Jurkat, Clone E6-1 (cell line): ENCODE data around the gene ITGB2.
"Not testable (repeated sequence)": the region's sequence is repeated elsewhere in the genome, so short reads cannot be mapped to it uniquely, and the experiment has no call there.

Experiments
- DNase-seq: peaks from one replicate; pipeline ENCODE4 v3.0.0-alpha.2; 2011; ENCODE audit warnings: low read depth, low spot score
- H3K4me3 ChIP-seq: 2 replicates; pipeline ENCODE4 v1.5.1; 2011; ENCODE audit warnings: mild to moderate bottlenecking, low read length, control low read depth, moderate library complexity

Gene ITGB2

DNA sequence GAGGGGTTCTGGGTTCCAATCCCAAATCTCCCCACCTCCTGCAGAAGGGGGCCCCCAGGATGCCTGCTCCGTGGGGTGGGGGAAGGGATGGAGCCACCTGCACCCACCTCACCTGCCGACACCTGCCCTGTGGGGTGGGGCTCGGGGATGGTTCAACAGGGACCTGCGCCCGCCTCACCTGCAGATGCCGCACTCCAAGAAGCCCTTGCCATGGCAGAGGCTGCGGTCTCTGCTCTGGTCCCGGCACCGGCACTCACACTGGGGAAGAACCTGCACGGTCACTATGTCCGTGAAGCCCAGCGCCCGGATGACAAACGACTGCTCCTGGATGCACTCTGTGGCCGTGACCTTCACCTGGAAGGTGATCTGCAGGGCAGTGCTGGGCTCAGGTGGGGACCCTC lies 29.1 kb downstream of the ITGB2 start:
- no peak for DNase-seq
- no peak overlapping the region for H3K4me3 ChIP-seq

- H3K4me3 ChIP-seq = no peak overlapping the region
- DNase-seq = no peak
These were observed 29.6 kb downstream of the ITGB2 start for GRCh38 chr21:44890961-44891541.

DNA sequence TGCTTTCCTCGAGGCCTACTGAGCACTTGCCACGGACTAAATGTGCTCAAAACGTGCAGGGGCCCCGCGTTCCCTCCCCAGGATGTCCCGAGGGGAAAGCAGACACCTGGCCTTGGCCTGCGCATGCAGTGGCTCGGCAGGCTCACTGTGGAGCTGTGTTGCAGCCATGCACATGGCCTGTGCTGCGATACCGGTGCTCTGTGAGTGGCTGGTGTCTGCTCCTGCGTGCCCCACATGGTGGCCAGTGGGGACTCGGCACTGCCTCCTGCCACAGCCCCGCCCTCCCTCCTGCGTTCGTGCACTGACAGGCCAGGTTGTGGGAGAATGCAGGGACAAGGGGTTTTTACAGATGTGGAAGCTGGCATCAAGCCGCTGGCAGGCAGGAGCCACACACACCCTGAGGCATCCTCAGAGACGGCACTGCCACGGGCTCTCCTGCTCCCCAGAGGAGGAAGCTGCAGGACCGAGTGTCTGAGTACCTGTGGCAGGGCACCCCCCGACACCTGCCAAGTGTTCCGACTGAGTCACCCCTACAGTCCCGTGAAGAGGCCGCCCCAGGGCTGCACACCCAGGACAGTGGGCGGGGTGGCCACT lies 30.3 kb downstream of the ITGB2 start:
- no peak for DNase-seq

DNA sequence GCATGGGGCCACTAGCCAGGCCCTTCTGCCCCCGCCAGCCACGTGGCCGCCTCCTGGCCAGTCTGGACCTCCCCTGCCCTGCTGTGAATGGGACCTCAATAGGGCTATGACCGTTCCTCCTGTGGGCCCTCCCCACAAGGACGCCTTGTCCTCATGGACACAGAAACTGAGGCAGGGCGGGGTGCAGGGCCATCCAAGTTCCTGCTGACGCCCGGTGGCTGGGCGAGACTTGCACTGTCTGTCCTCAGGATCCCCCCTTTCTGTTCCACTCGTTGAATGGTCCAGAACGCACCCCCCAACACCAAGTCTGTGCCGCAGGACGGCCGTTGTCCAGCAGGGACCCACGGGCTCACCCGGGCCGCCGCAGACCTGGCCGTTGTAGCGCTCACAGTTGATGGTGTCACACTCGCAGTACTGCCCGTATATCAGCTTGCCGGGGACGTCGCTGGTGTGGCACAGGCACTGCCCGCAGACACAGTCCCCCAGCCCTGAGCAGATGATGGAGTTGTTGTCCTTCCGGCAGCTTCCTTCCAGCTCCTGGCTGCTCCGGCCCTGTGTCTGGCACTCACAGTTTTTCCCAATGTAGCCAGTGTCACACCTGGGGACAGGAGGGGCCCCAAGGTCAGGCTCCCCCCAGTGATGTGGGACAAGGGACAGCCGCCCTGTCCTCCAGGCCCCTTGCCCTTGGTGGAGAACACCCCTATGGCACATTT lies 30.9 kb downstream of the ITGB2 start:
- no peak overlapping the region for H3K4me3 ChIP-seq
- DNase-seq = no peak

More for the DNA sequence above, 30.3 kb downstream of the ITGB2 start:
- H3K4me3 ChIP-seq = no peak overlapping the region

DNA sequence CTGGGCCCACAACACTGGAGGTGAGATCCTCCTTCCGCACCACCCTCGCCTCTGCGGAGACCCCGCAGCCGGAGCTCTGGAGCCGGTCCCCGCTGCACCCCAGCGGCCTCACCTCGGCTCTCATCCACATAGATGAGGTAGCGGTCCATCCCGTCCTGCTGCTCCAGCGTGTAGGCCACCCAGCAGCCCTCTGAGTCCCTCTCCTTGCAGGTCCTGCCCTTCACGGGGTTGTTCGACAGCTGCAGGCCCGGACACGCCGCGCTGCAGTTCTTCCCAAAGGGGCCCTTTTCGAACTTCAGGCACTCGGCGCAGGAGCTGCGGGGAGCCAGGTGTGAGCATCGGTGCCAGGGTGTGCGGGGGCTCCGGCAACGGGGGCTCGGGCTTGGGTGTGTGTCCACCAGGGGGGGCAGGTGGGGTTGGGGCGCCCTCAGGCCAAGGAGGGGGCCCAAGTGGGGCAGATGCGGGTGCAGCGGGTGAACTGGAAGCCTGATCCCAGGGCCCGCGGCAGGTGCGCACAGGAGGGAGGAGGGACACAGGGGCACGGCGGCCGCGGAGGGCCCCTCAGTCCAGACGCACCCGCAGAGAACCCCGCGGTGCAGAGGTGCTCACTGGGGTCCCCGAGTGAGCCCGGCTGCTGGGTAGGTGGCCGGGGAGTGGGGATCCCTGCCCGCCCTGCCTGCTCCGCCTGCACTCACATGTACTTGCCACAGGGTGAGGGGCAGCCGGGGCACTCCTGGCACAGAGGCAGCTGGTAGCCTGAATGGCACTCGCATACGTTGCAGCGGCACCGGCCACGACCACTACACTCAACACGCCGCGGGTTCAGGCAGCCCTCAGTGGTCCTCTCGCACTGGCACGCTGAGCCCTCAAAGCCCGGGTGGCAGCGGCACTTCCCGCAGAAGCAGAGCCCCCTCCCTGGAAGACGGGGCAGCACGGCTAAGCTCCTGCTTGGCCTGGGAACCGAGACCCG lies 31.8 kb downstream of the ITGB2 start:
- no peak overlapping the region for H3K4me3 ChIP-seq
- no peak for DNase-seq

- DNase-seq = no peak
- H3K4me3 ChIP-seq = no peak overlapping the region
These were observed 32.7 kb downstream of the ITGB2 start for GRCh38 chr21:44887807-44888580.

DNA sequence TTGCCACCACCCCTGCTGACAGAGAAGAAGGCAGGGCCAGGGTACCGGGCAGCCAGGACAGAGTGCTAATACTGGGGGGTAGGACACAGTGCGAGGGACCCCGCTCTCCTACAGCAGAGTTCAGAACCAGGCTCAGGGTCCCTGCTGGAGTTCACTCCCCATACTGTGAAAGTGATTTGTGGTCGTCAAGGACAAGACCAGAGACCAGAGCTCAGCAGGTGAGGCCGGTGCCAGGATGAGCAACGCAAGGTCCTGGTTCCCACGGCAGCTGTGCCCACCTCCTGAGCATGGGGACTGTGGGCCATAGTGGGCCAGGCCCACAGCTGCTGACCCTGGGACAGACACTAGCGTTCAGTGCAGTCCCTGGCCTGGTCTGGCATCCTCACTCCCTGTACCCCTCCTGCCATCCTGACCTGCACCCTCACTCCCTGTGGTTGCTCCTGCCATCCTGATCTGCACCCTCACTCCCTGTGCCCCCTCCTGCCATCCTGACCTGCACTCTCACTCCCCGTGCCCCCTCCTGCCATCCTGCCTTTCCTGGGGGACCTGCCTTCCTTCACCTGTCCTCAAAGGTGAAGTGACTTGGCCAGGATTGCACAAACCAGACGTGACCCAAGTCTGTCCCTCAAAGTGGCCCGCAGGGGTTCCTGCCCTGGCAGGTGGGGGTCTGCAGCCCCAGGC lies 33.4 kb downstream of the ITGB2 start:
- H3K4me3 ChIP-seq = no peak overlapping the region
- no peak for DNase-seq

DNA sequence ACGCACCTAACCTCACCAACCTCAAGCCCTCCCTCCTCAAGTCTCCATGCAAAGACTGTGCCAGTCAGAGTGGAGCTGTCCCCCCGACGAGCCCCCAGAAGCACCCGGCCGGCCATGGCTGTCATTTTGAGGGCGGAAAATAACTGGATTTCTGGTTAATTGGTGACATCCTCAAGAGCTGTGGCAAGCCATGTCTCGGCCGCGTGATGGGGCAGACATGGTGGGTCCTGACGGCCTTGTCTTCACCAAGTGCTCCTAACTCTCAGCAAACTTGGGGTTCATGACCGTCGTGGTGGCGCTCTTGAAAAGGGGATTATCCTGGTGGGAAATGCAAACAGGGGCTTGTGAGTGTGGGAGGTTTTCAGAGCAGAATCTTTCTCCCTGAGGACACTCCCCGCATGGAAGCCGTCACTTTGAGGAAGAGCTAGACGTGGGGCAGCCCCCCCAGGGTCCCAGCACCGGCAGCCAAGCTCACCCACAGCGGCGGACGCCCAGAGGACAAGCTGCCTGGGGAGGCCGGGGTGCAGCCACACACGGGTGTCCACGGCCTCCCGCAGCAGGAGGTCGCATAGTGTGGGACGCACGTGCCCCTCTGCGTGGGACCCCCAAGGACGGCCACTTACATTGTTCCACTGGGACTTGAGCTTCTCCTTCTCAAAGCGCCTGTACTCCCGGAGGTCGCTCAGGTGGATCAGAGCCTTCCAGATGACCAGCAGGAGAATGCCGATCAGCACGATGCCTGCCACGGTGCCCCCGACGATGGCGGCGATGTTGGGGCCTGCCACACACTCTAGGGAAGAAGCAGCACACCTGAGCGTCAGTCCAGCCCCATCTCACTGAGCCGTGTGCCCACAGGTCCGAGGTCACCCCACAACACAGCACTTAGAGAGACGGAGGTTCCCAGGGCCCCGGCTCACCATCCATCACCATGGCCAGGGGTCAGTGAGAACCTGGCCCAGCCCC lies 34.3 kb downstream of the ITGB2 start:
- no peak overlapping the region for H3K4me3 ChIP-seq
- no peak for DNase-seq

- no peak for DNase-seq
- no peak overlapping the region for H3K4me3 ChIP-seq
These were observed 35.1 kb downstream of the ITGB2 start for GRCh38 chr21:44885615-44886014.

DNA sequence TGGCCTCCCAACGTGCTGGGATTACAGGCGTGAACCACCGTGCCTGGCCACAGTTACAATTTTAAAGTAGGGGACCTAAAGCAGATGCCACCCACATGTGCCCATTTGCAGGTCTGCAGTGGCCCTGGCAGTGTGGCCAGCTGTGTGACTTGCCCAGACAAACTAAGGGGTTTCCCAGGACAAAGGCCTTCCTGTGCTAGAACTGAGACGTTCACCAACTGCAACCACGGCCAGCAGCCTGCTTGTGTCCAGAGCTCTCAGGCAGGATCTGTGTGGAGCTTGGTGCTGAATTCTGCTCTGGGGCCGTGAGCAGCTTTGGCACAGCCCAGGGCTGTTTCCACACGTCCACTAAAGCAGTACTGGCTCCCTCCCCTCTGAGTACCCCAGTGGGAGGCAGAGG lies 36.6 kb downstream of the ITGB2 start:
- no peak for DNase-seq
- no peak overlapping the region for H3K4me3 ChIP-seq

DNA sequence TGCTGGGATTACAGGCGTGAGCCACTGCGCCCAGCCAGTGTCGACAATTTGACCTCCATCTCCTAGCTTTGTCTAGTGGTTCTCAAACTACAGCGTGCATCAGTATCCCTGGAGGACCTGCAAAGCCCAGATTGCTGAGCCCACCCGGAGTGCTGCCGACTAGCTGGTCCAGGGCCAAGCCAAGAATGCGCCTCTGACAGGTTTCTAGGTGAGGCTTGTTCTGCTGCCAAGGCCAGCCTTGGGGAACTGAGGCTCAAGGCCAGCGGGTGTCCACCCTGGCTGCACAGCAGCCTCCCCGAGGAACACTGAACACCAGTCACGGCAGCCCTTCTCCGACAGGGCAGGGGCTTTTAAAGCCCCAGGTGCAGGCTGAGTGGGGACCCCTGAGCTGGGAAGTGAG lies 37.4 kb downstream of the ITGB2 start:
- DNase-seq = no peak
- no peak overlapping the region for H3K4me3 ChIP-seq

DNA sequence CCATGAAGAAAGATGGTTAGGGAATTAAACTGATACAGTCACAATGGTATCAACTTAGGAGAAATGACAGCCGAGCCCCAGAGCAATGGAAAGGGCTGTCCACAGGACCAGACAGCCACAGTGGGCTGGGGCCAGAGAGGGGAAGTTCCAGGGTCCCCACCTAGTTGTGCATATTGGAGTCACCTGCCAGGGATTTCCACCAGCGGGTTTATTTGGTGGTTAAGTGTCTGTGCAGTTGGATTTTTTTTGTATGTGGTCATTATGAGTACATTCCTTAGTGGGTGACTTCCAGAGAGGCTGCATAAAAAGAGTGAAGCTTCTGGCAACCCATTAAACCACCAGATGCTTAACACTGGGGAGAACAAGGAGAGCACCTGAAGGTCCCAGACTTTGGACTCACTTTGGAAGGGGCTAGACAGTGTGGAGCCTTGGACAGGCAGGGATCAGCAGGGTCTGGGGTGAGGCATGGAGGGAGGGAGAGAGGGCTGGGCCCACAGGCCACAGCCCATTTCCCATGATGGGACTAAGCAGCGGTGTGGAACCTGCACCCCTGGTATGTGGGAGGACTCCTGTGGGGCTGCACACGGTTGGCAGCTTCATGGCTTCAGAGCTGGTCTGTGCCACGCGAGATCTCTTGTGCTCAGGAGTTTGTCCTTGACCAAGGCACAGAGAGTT lies 39.4 kb downstream of the ITGB2 start:
- no peak for DNase-seq
- peak overlapping the region; percentile 13; the same call in 1 of the 2 replicates for H3K4me3 ChIP-seq

DNA sequence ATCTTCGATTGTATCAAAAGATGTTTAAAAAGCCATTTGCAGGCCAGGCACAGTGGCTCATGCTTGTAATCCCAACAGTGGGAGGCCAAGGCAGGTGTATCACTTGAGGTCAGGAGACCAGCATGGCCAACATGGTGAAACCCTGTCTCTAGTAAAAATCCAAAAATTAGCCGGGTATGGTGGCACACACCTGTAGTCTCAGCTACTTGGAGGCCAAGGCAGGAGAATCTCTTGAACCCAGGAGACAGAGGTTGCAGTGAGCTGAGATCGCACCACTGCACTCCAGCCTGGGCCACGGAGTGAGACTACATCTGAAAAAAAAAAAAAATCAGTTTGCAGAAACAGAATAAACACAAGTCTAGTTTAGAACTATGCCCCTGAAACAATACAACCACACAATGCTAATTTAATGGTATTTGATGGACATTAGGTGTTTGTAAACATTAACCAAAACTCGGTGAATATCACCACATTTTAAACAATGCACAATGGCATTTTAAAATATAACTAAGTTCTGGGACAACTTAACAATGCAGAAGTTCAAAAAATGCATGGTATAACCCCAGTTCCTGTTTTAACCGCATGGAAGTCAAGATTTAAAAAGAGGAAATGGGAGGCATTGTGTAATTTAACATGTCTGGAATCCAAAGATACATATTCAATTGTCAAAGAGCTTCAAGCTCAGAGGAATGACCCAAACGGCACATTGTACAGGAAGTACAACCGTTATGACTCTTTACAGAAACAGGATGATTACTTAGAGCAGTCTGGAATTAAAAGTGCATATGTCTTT lies 40.1 kb downstream of the ITGB2 start:
- H3K4me3 ChIP-seq = peak overlapping the region; percentile 13
- DNase-seq = peak; percentile 74

DNA sequence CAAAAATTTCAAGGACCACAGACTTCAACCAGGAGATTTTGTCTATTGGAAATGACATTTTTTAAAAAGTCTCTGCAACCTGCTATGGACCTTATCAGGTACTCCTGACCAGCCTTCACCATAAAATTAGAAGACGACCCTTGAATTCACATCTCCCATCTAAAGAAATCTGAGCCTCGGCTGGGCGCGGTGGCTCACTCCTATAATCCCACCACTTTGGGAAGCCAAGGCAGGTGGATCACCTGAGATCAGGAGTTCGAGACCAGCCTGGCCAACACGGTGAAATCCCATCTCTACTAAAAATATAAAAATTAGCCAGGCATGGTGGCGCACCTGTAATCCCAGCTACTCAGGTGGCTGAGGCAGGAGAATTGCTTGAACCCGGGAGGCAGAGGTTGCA lies 41.5 kb downstream of the ITGB2 start:
- not testable (repeated sequence) for H3K4me3 ChIP-seq, DNase-seq

DNA sequence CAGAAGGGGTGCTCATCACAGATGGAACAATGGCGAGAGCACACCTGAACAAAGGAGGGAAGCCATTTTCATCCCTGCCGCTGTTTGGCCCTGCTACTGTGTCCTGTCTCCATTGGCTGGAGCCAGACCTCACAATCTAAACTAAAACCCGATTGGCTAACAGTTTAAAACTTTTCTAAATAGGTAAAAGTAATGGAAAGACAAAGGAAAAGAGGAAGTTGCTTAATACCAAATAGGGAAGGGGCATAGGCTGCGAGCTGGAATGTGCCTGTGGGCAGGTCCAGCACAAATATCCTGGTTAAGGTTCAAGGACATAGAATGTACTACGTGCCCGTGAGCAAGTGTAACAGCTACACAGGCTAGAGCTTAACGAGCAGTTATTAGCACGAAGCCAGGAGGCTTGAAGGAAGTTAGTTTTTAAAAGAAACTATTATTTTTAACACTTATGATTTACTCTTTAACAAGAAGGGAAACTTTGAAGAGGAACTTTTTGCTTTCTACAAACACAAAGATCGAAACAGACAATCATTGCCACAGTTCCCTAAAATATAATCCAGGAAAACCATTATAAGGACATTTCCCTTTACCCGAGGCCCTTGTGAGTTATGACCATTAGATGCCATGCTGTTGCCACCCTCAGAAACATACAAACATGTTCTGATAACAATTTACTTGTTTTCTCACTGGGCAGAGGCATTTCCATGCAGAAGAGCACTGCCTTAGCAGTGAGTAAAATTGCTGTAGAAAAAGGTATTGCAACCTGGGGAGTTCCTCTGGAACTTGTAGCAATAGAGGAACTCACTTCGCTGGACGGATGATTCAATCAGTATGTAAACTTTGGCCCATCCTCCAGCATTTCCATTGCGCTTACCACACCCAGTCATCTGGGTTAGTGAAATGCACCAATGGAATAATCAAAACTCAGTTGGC lies 42.4 kb downstream of the ITGB2 start:
- H3K4me3 ChIP-seq = no peak overlapping the region
- DNase-seq = no peak
